GM12878 (cell line): Measurements from ENCODE around the gene COX19. TPM values are rescaled to one million over a fixed set of nuclear protein-coding genes. Genes with fewer than 3 reads are reported as not detected.

Experiments
- ATAC-seq: fragments of 200-7000 bp; cut with Tn5 transposase; 3 replicates; pipeline ENCODE4 v1.9.1; 2020; ENCODE audit warnings: mild to moderate bottlenecking, moderate library complexity
- BruUV-seq: library from RNA; stranded (reverse); fragments of 400-500 nt; replicated peaks from 2 replicates; lab custom pipeline; 2021; lab: Mats Ljungman, UMichigan
- CTCF ChIA-PET: fragments of 300-600 bp; sonication (Branson Sonifier 250); formaldehyde crosslinking; extraction: SDS; loops from one replicate; lab custom pipeline; 2021; ENCODE audit warnings: inconsistent platforms; lab: Yijun Ruan, JAX
- POLR2A ChIA-PET: fragments of 350-600 bp; formaldehyde crosslinking; extraction: SDS; loops from one replicate; lab custom pipeline; 2021; ENCODE audit warnings: inconsistent platforms; lab: Charles Lee
- RAD21 ChIA-PET: fragments of 300-600 bp; sonication (Branson Sonifier 250); formaldehyde crosslinking; loops from one replicate; lab custom pipeline; 2023; ENCODE audit warnings: antibody characterized with exemption; ENCODE audit not compliant: unreplicated experiment; lab: Charles Lee
- SMC1A ChIA-PET: fragments of 300-600 bp; sonication (Branson Sonifier 250); formaldehyde crosslinking; loops from one replicate; lab custom pipeline; 2023; ENCODE audit not compliant: unreplicated experiment, uncharacterized antibody; lab: Charles Lee
- DNase-seq: peaks from one replicate; pipeline ENCODE4 v3.0.0-alpha.2; 2011; ENCODE audit warnings: low read depth, low spot score
- FAIRE-seq: peaks from 3 replicates; lab custom pipeline; 2011; peaks lifted over from hg19 to GRCh38; lab: Jason Lieb, UNC
- H2AFZ ChIP-seq: 2 replicates; pipeline ENCODE4 v1.6.0; 2011; ENCODE audit warnings: low read depth, low read length, control low read depth; ENCODE audit not compliant: control insufficient read depth
- H3K27ac ChIP-seq: 2 replicates; pipeline ENCODE4 v1.5.1; 2011; ENCODE audit warnings: control low read depth; ENCODE audit not compliant: control insufficient read depth, insufficient read depth
- H3K27me3 ChIP-seq, 2 experiments: replicated peaks in 1 of 2; 2 replicates each; pipeline versions ENCODE4 v1.6.0 to v1.6.1; 2011; ENCODE audit warnings: low read length in 1 of 2; ENCODE audit not compliant: control insufficient read depth in 2 of 2, insufficient read depth in 2 of 2
- H3K36me3 ChIP-seq, 2 experiments: 2 replicates each; pipeline ENCODE4 v1.5.1; 2011; ENCODE audit warnings: low read length in 1 of 2; ENCODE audit not compliant: control insufficient read depth in 2 of 2, insufficient read depth in 2 of 2
- H3K4me1 ChIP-seq: 2 replicates; pipeline ENCODE4 v1.6.1; 2011; ENCODE audit warnings: mild to moderate bottlenecking, low read length, moderate library complexity, mixed read lengths; ENCODE audit not compliant: control insufficient read depth, insufficient read depth
- H3K4me2 ChIP-seq: 2 replicates; pipeline ENCODE4 v1.6.0; 2011; ENCODE audit warnings: control low read depth; ENCODE audit not compliant: control insufficient read depth, insufficient read depth
- H3K4me3 ChIP-seq: fragments of 200-600 bp; sonication (generic); 2 replicates; pipeline ENCODE4 v1.5.1; 2016
- H3K79me2 ChIP-seq: 2 replicates; pipeline ENCODE4 v1.6.0; 2011; ENCODE audit warnings: low read length; ENCODE audit not compliant: control insufficient read depth, insufficient read depth
- H3K9ac ChIP-seq: 2 replicates; pipeline ENCODE4 v1.8.0; 2011; ENCODE audit warnings: low read length, control low read depth, mixed read lengths; ENCODE audit not compliant: control insufficient read depth, insufficient read depth
- H3K9me3 ChIP-seq: replicated peaks from 3 replicates; pipeline ENCODE4 v1.5.1; 2011; ENCODE audit warnings: mild to moderate bottlenecking, low read length; ENCODE audit not compliant: control insufficient read depth, insufficient read depth
- H4K20me1 ChIP-seq: 2 replicates; pipeline ENCODE4 v1.6.0; 2011; ENCODE audit not compliant: control insufficient read depth, insufficient read depth
- BHLHE40 ChIP-seq, 2 experiments: fragments of 450-650 bp in 1 of 2; IDR thresholded peaks; 2 replicates each; pipeline ENCODE4 v1.6.1; 2011 to 2017; ENCODE audit warnings: low read depth in 2 of 2, borderline replicate concordance in 1 of 2, improper control_type of control experiment in 1 of 2, low read length in 1 of 2, mild to moderate bottlenecking in 1 of 2
- CREB1 ChIP-seq: IDR thresholded peaks from 2 replicates; pipeline ENCODE4 v1.6.1; 2012; ENCODE audit warnings: low read depth, mild to moderate bottlenecking, inconsistent platforms
- JUNB ChIP-seq: IDR thresholded peaks from 2 replicates; pipeline ENCODE4 v1.6.1; 2016; ENCODE audit warnings: antibody characterized with exemption, mild to moderate bottlenecking
- RB1 ChIP-seq: fragments of 450-650 bp; formaldehyde crosslinking; IDR thresholded peaks from 2 replicates; pipeline ENCODE4 v1.6.1; 2017; ENCODE audit warnings: mild to moderate bottlenecking, borderline replicate concordance
- SPI1 ChIP-seq: IDR thresholded peaks from 2 replicates; pipeline ENCODE4 v1.6.1; 2011; ENCODE audit warnings: low read depth, mild to moderate bottlenecking, low read length, moderate library complexity, borderline replicate concordance; ENCODE audit not compliant: insufficient read depth
- YBX1 ChIP-seq: fragments of 450-650 bp; IDR thresholded peaks from 2 replicates; pipeline ENCODE4 v1.6.1; 2016; ENCODE audit warnings: antibody characterized with exemption
- WGBS: methylation state at CpG from one replicate; pipeline ENCODE4 v1.1.6; 2016; ENCODE audit warnings: low lambda C conversion rate; ENCODE audit not compliant: insufficient replicate concordance, insufficient coverage; ENCODE audit errors: missing lambda C conversion rate; 5-methylcytosine and 5-hydroxymethylcytosine counted together
- in situ Hi-C: fragments of 300-500 bp; cut with MboI; formaldehyde crosslinking; loops from 9 replicates; pipeline ENCODE4 v1.14.3; 2018; ENCODE audit warnings: mixed read lengths
- intact Hi-C: fragments of 100-400 bp; cut with micrococcal nuclease; formaldehyde crosslinking; loops from one replicate; pipeline ENCODE4 v1.14.2; 2022; ENCODE audit not compliant: unreplicated experiment
- polyA plus RNA-seq, 11 experiments: library from polyadenylated mRNA; depleted of rRNA in 4 of 11; unstranded in 6 of 11; stranded (reverse) in 5 of 11; fragments of >200 nt; fragmentation: Nextera tagmentation in 4 of 11; fragmentation: Illumina TruSeq in 1 of 11; extraction: Ambion mirVana in 4 of 11; extraction: Trizol in 1 of 11; gene quantifications; 1 replicate in 1 of 11; 2 replicates in 10 of 11; pipeline versions ENCODE4 v1.2.1 to v1.2.3, GENCODE V29; 2011 to 2016; ENCODE audit warnings: inconsistent platforms in 2 of 11, missing spikeins in 2 of 11, low read depth in 1 of 11
- total RNA-seq, 4 experiments: library from RNA; depleted of rRNA in 3 of 4; stranded (reverse); fragments of >200 nt in 3 of 4; fragmentation: Illumina TruSeq in 1 of 4; extraction: Trizol in 1 of 4; gene quantifications; 2 replicates each; pipeline versions ENCODE4 v1.2.1 to v1.2.3, GENCODE V29; 2013 to 2021
- TF ChIP-seq, protein P1 (sequence below): IDR thresholded peaks from 2 replicates; pipeline ENCODE4 v1.6.1; 2012; ENCODE audit warnings: mild to moderate bottlenecking, low read depth, low read length
- TF ChIP-seq, protein P2 (sequence below): fragments of 150-350 bp; IDR thresholded peaks from 2 replicates; pipeline ENCODE4 v1.6.1; 2016; ENCODE audit warnings: low read depth, low read length

The COX19 gene
- total and polyA plus RNA-seq, 10 of the 15 experiments (the other 5 are each of a cell fraction or from before 2014, with no cell fraction given): 3.7 to 17.9 (median 10.8) TPM

DNA sequence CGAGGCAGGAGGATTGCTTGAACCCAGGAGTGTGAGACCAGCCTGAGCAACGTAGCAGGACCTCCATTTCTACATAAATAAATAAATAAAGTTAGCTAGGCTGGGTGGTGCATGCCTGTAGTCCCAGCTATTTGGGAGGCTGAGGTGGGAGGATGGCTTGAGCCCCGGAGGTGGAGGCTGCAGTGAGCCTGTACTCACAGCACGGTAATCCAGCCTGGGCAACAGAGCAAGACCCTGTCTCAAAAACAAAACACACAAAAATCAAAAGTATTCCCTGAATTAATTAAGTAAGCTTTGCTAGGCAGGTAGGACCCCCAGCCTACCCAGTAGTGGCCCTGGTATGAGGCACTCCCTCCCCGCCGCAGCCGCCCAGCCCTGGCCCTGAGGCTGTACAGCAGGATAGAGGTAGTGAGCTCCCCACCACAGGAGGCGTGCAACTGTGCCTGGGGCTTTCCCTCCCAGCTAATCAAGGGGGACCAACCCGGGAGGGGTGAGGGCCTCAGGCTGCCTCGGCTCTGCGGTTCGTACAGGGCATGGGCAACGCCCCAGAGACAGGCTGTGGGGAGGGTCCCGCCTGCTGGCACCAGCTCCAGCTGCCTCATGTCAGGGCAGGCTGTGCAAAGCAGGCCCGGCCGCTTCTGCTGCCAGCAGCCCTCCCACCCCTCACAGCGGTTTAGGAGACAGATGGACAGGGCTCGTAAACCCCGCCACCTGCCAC lies 6.6 kb upstream of the COX19 start:
- FAIRE-seq: no peak
- in situ Hi-C loops: no loop called here
- CTCF ChIA-PET: interaction anchor here (2.7 kb wide), 1 partner anchor 11 kb away, joined by 22 read pairs; no protein-coding TSS in a partner anchor
- Histone ChIP-seq H3K4me2 (no peak overlapping the region), H4K20me1 (no peaks in the 10 kb centered on the region), H3K27ac (no peak overlapping the region), H3K79me2 (no peaks in the 10 kb centered on the region), H3K36me3 (no peaks in the 10 kb centered on the region), H3K4me1 (no peaks in the 10 kb centered on the region), H3K9me3 (no peaks in the 10 kb centered on the region; the same call in 2 of the 3 replicates), H3K27me3 (no peaks in the 10 kb centered on the region; a peak in 2 of 4 replicates), H3K4me3 (no peak overlapping the region), H3K9ac (no peak overlapping the region), H2AFZ (no peak overlapping the region)
- no TSS peak for BruUV-seq
- no peak for DNase-seq
- RAD21 ChIA-PET: interaction anchor here (1.0 to 1.4 kb wide), 2 partner anchors 9 to 11 kb away, joined by 3 to 5 read pairs; no protein-coding TSS in a partner anchor
- intact Hi-C loops: no loop called here
- no peak for ATAC-seq
- TF ChIP-seq, protein P1, sequence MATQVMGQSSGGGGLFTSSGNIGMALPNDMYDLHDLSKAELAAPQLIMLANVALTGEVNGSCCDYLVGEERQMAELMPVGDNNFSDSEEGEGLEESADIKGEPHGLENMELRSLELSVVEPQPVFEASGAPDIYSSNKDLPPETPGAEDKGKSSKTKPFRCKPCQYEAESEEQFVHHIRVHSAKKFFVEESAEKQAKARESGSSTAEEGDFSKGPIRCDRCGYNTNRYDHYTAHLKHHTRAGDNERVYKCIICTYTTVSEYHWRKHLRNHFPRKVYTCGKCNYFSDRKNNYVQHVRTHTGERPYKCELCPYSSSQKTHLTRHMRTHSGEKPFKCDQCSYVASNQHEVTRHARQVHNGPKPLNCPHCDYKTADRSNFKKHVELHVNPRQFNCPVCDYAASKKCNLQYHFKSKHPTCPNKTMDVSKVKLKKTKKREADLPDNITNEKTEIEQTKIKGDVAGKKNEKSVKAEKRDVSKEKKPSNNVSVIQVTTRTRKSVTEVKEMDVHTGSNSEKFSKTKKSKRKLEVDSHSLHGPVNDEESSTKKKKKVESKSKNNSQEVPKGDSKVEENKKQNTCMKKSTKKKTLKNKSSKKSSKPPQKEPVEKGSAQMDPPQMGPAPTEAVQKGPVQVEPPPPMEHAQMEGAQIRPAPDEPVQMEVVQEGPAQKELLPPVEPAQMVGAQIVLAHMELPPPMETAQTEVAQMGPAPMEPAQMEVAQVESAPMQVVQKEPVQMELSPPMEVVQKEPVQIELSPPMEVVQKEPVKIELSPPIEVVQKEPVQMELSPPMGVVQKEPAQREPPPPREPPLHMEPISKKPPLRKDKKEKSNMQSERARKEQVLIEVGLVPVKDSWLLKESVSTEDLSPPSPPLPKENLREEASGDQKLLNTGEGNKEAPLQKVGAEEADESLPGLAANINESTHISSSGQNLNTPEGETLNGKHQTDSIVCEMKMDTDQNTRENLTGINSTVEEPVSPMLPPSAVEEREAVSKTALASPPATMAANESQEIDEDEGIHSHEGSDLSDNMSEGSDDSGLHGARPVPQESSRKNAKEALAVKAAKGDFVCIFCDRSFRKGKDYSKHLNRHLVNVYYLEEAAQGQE: no peak
- TF ChIP-seq RB1 (no peak), CREB1 (no peak), BHLHE40 (IDR thresholded peaks at IDR 0.05; ENCODE audit: borderline replicate concordance in 1 of 2, low read depth in 2 of 2, low read length in 1 of 2) (no peak), YBX1 (no peak), SPI1 (no peak), JUNB (no peak)
- TF ChIP-seq, protein P2, sequence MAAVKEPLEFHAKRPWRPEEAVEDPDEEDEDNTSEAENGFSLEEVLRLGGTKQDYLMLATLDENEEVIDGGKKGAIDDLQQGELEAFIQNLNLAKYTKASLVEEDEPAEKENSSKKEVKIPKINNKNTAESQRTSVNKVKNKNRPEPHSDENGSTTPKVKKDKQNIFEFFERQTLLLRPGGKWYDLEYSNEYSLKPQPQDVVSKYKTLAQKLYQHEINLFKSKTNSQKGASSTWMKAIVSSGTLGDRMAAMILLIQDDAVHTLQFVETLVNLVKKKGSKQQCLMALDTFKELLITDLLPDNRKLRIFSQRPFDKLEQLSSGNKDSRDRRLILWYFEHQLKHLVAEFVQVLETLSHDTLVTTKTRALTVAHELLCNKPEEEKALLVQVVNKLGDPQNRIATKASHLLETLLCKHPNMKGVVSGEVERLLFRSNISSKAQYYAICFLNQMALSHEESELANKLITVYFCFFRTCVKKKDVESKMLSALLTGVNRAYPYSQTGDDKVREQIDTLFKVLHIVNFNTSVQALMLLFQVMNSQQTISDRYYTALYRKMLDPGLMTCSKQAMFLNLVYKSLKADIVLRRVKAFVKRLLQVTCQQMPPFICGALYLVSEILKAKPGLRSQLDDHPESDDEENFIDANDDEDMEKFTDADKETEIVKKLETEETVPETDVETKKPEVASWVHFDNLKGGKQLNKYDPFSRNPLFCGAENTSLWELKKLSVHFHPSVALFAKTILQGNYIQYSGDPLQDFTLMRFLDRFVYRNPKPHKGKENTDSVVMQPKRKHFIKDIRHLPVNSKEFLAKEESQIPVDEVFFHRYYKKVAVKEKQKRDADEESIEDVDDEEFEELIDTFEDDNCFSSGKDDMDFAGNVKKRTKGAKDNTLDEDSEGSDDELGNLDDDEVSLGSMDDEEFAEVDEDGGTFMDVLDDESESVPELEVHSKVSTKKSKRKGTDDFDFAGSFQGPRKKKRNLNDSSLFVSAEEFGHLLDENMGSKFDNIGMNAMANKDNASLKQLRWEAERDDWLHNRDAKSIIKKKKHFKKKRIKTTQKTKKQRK: no peak
- WGBS: 64% methylated on average over 19 of the region's 19 CpGs
- SMC1A ChIA-PET: no interaction called here
- POLR2A ChIA-PET: interaction anchor here (1.7 kb wide), 1 partner anchor 11 kb away, joined by 7 read pairs; no protein-coding TSS in a partner anchor
